Activated CD4-positive, CD25-positive, alpha-beta regulatory T cell treated with anti-CD3 and anti-CD28 coated beads, Interleukin-2, amount 50 U/mL, for 16 hours (primary cell): Measurements from ENCODE around the gene POLR2I.
"Not testable (repeated sequence)": the region's sequence is repeated elsewhere in the genome, so short reads cannot be mapped to it uniquely, and the experiment has no call there.

ENCODE experiments used
- DNase-seq: peaks from one replicate; pipeline ENCODE4 v3.0.0-alpha.2; 2020; ENCODE audit warnings: low read depth, low spot score

POLR2I gene

DNA sequence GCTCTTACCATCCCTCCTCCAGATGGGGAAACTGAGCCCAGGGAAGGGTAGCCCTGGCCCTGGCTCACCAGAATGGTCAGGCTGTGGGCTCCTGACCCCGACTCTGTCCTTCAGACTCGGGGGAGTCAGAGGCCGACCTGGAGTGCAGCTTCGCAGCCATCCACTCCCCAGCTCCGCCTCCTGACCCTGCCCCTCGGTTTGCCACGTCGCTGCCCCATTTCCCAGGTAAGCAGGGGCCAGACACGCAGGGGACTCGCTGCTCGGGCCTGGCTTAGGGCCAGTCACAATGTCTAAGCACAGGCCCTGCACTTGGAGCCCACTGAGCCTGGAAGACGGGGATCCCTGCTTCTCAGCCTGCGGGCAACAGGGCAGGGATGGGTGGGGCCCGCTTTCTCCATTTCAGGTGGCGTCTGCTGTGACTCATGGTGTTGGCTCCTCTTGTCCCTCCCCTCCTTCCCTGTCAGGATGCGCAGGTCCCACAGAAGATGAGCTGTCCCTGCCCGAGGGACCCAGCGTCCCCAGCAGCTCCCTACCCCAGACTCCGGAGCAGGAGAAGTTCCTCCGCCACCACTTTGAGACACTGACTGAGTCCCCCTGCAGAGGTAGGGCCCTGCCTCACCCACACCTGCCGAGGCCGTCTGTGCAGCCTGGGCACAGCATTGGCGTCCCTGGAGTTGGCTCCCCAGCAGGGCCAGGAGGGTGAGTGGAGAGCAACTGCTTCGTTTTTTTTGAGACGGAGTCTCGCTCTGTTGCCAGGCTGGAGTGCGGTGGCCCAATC is 12.9 kb downstream of the POLR2I start:
- no peak for DNase-seq

GRCh38 chr19:36100476-36100875 is 14.2 kb downstream of the POLR2I start:
- DNase-seq: no peak

DNA sequence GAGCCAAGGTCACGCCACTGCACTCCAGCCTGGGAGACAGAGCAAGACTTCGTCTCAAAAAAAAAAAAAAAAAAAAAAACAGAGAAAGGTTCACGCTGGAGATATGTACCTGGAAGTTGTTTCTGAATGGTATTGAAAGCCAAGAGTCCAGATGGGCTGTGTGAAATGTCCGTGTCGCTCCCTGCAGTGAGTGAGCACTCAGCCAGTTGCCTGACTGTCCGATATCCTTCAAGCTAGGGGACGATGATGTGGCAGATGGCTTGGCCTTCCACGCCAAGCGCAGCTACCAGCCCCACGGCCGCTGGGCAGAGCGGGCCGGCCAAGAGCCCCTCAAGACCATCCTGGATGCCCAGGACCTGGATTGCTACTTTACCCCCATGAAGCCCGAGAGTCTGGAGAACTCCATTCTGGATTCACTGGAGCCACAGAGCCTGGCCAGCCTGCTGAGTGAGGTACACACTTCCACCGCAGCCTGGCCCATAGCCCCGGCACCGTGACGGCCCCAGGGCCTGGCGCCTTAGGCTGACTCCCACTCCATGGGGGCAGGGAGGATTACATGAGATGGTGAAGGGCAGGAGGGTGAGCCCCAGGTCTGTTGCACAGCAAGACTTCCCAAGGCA is 15.4 kb downstream of the POLR2I start:
- DNase-seq: no peak

- no peak for DNase-seq
Measured at GRCh38 chr19:36097036-36097435, 17.6 kb downstream of the POLR2I start.

DNA sequence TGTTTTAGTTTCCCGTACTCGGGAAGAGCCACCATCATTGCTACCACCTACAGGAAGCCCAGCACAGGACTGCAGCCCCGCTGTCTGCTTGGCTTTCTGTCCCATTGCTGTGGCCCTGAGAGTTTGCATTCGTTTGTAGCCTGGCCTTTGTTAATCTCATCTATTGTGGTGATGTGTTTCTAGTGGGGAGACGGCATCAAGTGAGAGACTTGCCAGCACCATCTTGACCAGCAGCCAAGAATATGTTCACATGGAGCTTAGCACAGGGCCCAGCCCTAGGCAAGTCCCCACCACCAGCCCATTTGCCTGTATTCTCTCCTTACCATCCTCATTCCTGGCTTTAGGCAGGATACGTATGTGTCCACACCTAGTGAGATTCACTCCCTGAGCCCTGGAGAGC is 21.0 kb downstream of the POLR2I start:
- DNase-seq: no peak

DNA sequence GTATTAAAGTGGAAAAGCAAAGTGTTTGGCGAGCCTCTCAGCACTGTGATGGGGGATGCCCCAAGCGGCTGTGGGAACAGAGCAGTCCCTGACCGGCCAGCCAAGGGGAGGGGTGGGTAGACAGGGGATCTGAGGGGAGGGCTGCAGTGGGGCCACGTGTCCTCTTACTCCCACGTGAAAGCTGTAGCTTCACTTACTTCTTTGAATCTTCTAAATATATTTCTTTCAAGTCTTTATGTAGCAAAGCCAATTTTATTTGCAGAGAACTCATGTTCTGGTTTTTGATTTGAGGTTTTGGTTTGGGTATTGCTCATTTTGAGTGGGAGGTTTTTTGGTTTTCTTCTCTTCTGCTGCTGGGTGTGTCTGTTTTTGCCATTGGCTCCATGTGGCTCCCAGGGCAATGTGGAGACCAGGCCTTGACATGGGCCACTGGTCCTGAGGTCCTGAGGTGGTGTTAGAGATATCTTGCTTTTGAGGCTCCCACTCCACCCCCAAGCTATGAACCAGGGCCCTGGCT is 21.5 kb downstream of the POLR2I start:
- no peak for DNase-seq

GRCh38 chr19:36092566-36092965 is 22.1 kb downstream of the POLR2I start:
- DNase-seq: no peak

DNA sequence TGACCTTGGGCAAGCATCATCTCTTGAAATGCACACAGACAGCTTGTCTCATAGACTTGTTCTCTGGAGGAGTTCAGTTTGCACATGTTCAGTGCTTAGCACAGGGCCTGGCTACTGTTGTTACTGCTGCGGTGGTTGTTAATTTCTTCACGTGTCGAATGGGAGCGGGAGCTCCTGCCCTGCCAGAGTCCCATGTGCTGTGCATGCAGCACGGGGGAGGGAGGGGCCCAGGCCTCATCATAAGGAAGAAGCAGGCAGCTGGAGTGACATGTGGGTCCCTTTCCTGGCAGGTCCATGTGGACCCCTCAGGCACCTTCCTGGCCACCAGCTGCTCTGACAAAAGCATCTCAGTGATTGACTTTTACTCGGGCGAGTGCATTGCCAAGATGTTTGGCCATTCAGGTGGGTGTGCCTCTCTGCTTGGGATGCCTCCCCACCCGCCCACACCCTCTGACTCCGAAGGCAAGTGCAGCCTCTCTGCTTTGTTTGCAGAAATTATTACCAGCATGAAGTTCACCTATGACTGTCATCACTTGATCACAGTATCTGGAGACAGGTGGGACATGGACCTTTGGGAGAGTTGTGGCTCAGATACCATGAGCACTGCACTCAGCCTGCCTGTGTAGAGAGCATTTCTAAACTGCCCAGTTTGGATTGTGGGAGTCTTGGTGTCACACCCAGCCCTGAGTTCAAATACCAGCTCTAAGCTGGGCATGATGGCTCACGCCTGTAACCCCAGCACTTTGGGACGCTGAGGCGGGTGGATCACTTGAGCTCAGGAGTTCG is 23.6 kb downstream of the POLR2I start:
- no peak for DNase-seq

DNA sequence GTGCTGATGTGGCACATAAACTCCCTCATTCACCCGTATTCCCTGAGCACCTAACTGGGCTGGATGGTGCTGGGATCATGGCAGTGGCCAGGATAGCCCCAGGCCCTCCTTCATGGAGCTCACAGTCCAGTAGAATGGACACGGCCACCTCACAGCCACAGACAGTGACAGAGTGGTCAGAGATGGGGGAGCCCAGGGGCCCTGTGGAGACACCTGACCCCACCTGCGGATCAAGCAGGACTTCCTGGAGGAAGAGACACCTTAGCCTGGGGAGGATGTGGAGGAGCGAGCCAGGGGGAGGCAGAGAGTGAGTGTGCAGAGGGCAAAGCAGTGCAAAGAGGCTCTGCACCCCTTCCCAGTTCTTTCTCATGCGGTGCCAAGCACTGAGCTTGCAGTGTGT is 24.8 kb downstream of the POLR2I start:
- DNase-seq: no peak

DNA sequence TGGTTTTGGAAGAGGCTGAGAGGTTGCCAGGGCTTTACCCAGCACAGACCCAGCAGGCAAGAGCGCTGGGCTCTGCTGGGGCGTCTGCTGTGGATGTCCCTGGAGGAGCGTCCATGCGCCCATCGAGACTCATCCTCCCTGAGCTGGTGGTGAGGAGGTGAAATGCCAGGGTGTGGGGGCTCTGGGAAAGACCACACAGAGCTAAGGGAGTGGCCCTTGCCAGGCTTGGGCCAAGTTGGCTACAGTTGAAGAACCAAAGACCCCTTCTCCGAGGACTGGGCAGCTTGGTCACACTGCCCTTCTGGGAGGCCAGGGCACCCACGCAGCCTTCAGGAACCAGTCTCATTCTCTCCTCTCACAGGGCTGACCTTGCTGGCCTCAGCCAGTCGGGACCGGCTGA is 28.3 kb downstream of the POLR2I start:
- DNase-seq: no peak

DNA sequence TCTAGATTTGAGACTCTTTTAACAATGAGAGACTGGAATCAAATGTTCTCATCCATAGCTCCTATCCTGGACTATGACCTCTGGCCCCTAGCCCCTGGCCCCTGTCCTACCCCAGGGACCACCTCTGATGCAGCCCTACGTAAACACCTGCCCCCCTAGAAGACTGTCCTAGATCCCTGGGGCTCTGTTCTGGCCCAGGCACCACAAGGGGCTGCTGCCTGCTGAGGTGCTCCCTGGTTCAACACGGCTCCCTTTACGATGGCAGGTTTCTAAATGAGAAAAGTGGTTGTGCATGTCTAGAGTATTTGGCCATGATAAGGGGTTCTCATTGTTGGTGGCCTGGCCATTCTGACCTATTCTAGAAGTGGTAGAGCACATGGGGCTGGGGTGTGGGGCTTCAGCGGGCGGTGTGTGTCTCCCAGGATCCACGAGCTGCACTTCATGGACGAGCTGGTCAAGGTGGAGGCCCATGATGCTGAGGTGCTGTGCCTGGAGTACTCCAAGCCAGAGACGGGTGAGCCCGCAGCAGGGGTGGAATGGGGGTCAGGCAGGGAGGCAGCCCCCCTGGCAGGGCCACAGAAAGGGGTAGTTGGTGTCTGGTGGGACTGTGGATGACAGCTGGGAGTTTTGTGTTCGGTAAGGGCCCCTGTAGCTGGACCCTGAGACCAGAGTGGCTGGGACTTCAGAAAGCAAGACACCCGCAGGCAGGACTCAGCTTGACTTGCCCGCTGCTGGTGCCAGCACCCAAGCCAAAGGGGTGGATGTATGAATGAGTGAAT is 30.3 kb downstream of the POLR2I start:
- no peak for DNase-seq

- DNase-seq: no peak
Measured at GRCh38 chr19:36082916-36083315, 31.8 kb downstream of the POLR2I start.

DNA sequence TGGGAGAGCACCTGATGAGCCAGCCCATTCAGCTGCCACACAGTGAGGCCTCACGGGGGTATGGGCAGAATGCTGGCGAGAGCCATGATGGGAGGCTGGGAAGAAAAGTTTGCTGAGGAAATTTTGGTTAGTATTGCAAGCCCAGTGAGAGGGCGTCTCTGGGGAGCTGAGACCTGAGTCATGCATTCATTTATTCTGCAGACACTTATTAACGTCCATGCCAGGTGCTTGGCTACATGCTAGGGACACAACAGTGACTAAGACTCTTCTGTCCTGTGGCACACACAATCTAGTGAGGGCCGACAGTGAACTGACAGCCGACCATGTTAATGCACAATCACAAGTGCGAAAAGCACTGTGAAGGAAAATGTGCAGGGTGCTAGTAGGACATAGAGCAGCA is 32.8 kb downstream of the POLR2I start:
- DNase-seq: no peak

- no peak for DNase-seq
Measured at GRCh38 chr19:36081385-36081784, 33.3 kb downstream of the POLR2I start.

DNA sequence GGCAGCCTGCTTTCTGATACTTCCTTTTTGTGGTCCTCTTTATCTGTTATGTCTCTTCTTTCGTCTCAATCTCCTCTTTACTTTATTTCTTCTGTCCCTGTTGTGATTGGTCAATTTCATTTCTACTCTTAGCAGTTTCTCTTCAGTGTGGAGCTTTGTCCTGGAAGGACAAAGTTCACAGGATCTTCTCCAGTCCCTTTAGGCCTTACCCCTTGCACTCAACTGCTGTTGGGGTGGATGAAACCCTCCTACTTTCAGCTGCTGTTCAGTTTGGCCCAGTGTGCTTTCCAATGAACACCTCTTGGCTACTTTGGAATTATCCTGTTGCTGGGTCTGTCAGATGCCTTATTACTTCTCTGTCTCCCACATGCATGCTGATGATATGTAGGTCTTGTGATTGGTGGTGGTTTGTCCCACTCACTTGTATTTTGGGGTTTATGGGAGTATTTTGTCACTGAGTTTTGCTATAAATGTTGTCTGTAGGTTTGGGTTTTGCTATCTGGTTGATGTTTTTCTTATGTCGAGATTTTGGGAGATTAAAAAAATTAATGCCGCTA is 35.2 kb downstream of the POLR2I start:
- DNase-seq: no peak

GRCh38 chr19:36073121-36073876 is 41.4 kb downstream of the POLR2I start:
- DNase-seq: no peak

- DNase-seq: no peak
Measured at GRCh38 chr19:36072081-36072480, 42.6 kb downstream of the POLR2I start.

DNA sequence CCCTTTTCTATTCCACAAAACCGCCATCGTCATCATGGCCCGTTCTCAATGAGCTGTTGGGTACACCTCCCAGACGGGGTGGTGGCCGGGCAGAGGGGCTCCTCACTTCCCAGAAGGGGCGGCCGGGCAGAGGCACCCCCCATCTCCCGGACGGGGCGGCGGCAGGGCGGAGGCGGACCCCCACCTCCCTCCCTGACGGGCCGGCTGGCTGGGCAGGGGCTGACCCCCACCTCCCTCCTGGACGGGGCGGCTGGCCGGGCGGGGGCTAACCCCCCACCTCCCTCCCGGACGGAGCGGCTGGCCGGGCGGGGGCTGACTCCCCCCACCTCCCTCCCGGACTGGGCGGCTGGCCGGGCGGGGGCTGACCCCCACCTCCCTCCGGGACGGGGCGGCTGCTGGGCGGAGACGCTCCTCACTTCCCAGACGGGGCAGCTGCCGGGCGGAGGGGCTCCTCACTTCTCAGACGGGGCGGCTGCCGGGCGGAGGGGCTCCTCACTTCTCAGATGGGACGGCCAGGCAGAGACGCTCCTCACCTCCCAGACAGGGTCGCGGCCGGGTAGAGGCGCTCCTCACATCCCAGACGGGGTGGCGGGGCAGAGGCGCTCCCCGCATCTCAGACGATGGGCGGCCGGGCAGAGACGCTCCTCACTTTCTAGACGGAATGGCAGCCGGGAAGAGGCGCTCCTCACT is 45.7 kb downstream of the POLR2I start:
- not testable (repeated sequence) for DNase-seq

- DNase-seq: no peak
Measured at GRCh38 chr19:36067681-36068080, 47.0 kb downstream of the POLR2I start.

GRCh38 chr19:36064826-36065225 is 49.8 kb downstream of the POLR2I start:
- DNase-seq: no peak
